K562 (cell line): ENCODE measurements around the gene SYNE1. TPM values are rescaled to one million over a fixed set of nuclear protein-coding genes. Genes with fewer than 3 reads are reported as not detected.

ENCODE experiments used
- ATAC-seq: fragments of 200-7000 bp; cut with Tn5 transposase; 3 replicates; pipeline ENCODE4 v1.9.1; 2020; ENCODE audit warnings: moderate library complexity
- BruUV-seq: library from RNA; stranded (reverse); fragments of 400-500 nt; replicated peaks from 2 replicates; lab custom pipeline; 2021; lab: Mats Ljungman, UMichigan
- CTCF ChIA-PET: fragments of 300-600 bp; formaldehyde crosslinking; extraction: SDS; loops from one replicate; lab custom pipeline; 2021; ENCODE audit warnings: low intra/inter-chr PET ratio; lab: Yijun Ruan, JAX
- POLR2A ChIA-PET: fragments of 300-600, 350-650 bp; sonication (Branson Sonifier 250); formaldehyde crosslinking; extraction: SDS; loops from one replicate; lab custom pipeline; 2021; ENCODE audit warnings: antibody characterized with exemption, inconsistent platforms; lab: Yijun Ruan, JAX
- DNase-seq, 4 experiments: peaks; one replicate each; pipeline versions ENCODE4 v3.0.0 to v3.0.0-alpha.2; 2011 to 2018; ENCODE audit warnings: low spot score in 3 of 4, mixed read lengths in 3 of 4; ENCODE audit errors: extremely low read depth in 1 of 4
- FAIRE-seq: peaks from 2 replicates; lab custom pipeline; 2011; peaks lifted over from hg19 to GRCh38; lab: Jason Lieb, UNC
- H2AFZ ChIP-seq: 2 replicates; pipeline ENCODE4 v1.6.0; 2011; ENCODE audit warnings: low read depth, low read length, control low read depth, inconsistent platforms
- H3K27ac ChIP-seq: fragments of 200-600 bp; 3 replicates; pipeline ENCODE4 v1.8.0; 2011; ENCODE audit warnings: low read depth, mild to moderate bottlenecking, control low read depth, inconsistent platforms, low read length, moderate library complexity, mixed read lengths; ENCODE audit errors: extremely low read depth
- H3K27me3 ChIP-seq, 2 experiments: fragments of 300-600 bp in 1 of 2; 2 replicates in 1 of 2; 3 replicates in 1 of 2; pipeline versions ENCODE4 v1.6.0 to v1.8.0; 2011; ENCODE audit warnings: inconsistent platforms in 2 of 2, low read length in 2 of 2, mild to moderate bottlenecking in 1 of 2, mixed read lengths in 1 of 2, moderate library complexity in 1 of 2; ENCODE audit not compliant: control insufficient read depth in 2 of 2, insufficient read depth in 2 of 2
- H3K36me3 ChIP-seq: fragments of 300-600 bp; 3 replicates; pipeline ENCODE4 v1.8.0; 2011; ENCODE audit warnings: mild to moderate bottlenecking, low read length, inconsistent platforms; ENCODE audit not compliant: control insufficient read depth, insufficient read depth
- H3K4me1 ChIP-seq, 2 experiments: fragments of 200-600 bp in 1 of 2; replicated peaks in 1 of 2; 2 replicates in 1 of 2; 3 replicates in 1 of 2; pipeline versions ENCODE4 v1.5.1 to v1.8.0; 2011; ENCODE audit warnings: inconsistent platforms in 2 of 2, low read length in 2 of 2, mild to moderate bottlenecking in 1 of 2, mixed read lengths in 1 of 2, moderate library complexity in 1 of 2; ENCODE audit not compliant: control insufficient read depth in 2 of 2, insufficient read depth in 2 of 2
- H3K4me2 ChIP-seq: 2 replicates; pipeline ENCODE4 v1.6.1; 2011; ENCODE audit warnings: low read length, control low read depth, inconsistent platforms, mixed read lengths; ENCODE audit not compliant: insufficient read depth
- H3K4me3 ChIP-seq: fragments of 200-600 bp; sonication (generic), shearing (Covaris generic); 2 replicates; pipeline ENCODE4 v1.5.1; 2016; ENCODE audit warnings: control low read depth, inconsistent platforms
- H3K79me2 ChIP-seq: fragments of 200-600 bp; 3 replicates; pipeline ENCODE4 v1.8.0; 2011; ENCODE audit warnings: low read length, inconsistent platforms; ENCODE audit not compliant: control insufficient read depth, insufficient read depth
- H3K9ac ChIP-seq, 2 experiments: 2 replicates each; pipeline versions ENCODE4 v1.6.0 to v1.6.1; 2011; ENCODE audit warnings: low read depth in 2 of 2, low read length in 2 of 2, control low read depth in 1 of 2, inconsistent platforms in 1 of 2, mild to moderate bottlenecking in 1 of 2, mixed read lengths in 1 of 2; ENCODE audit not compliant: insufficient read depth in 1 of 2
- H3K9me1 ChIP-seq: one replicate; pipeline ENCODE4 v1.6.0; 2011; ENCODE audit warnings: inconsistent platforms, mild to moderate bottlenecking, low read length, moderate library complexity; ENCODE audit not compliant: control insufficient read depth, insufficient read depth
- H3K9me3 ChIP-seq: replicated peaks from 2 replicates; pipeline ENCODE4 v1.5.1; 2011; ENCODE audit warnings: low read depth, low read length, inconsistent platforms; ENCODE audit not compliant: control insufficient read depth, insufficient read depth
- H4K20me1 ChIP-seq: replicated peaks from 2 replicates; pipeline ENCODE4 v1.6.1; 2011; ENCODE audit warnings: low read length, inconsistent platforms, mixed read lengths; ENCODE audit not compliant: control insufficient read depth, insufficient read depth
- CCAR2 ChIP-seq: fragments of 200-400 bp; formaldehyde crosslinking; IDR thresholded peaks from 2 replicates; pipeline ENCODE4 v1.6.1; 2017; ENCODE audit warnings: mild to moderate bottlenecking, low read depth, low read length
- CEBPG ChIP-seq, 3 experiments: fragments of 200-800 bp in 1 of 3; sonication (Bioruptor generic) in 1 of 3; sonication (generic) in 1 of 3; formaldehyde crosslinking in 1 of 3; IDR thresholded peaks in 2 of 3; conservative IDR thresholded peaks in 1 of 3; 2 replicates each; pipeline versions ENCODE4 v1.6.1 to v1.8.0; 2016 to 2022; ENCODE audit warnings: missing compliant biosample characterization in 2 of 3, missing genetic modification characterization in 2 of 3, mild to moderate bottlenecking in 1 of 3, missing genetic modification reagents in 1 of 3
- CREB5 ChIP-seq: fragments of 250-450 bp; sonication (Bioruptor Pico); IDR thresholded peaks from 2 replicates; pipeline ENCODE4 v1.5.0; 2020; ENCODE audit warnings: mild to moderate bottlenecking
- DMBX1 ChIP-seq: fragments of 250-450 bp; sonication (Bioruptor Pico); IDR thresholded peaks from 2 replicates; pipeline ENCODE4 v1.8.0; 2022; ENCODE audit warnings: inconsistent platforms, mild to moderate bottlenecking, moderate library complexity, borderline replicate concordance
- JUN ChIP-seq, 2 experiments: sonication (generic) in 1 of 2; formaldehyde crosslinking in 1 of 2; IDR thresholded peaks; 2 replicates each; pipeline versions ENCODE4 v1.6.1 to v1.8.0; 2012 to 2022; ENCODE audit warnings: borderline replicate concordance in 2 of 2, mild to moderate bottlenecking in 2 of 2, improper control_type of control experiment in 1 of 2, low read depth in 1 of 2, low read length in 1 of 2, missing genetic modification reagents in 1 of 2
- PHF8 ChIP-seq: fragments of 200-600 bp; sonication (generic); IDR thresholded peaks from 2 replicates; pipeline ENCODE4 v1.6.1; 2012; ENCODE audit warnings: mixed run types, mild to moderate bottlenecking, inconsistent platforms, low read length, moderate library complexity, borderline replicate concordance
- RBFOX2 ChIP-seq: fragments of 200-400 bp; formaldehyde crosslinking; IDR thresholded peaks from 2 replicates; pipeline ENCODE4 v1.6.1; 2017; ENCODE audit warnings: low read depth, mild to moderate bottlenecking, low read length, moderate library complexity
- SMARCC2 ChIP-seq: fragments of 450-650 bp; IDR thresholded peaks from 2 replicates; pipeline ENCODE4 v1.6.1; 2017; ENCODE audit warnings: antibody characterized with exemption, moderate library complexity, mild to moderate bottlenecking, low read depth
- SP1 ChIP-seq: sonication (generic); formaldehyde crosslinking; IDR thresholded peaks from 2 replicates; pipeline ENCODE4 v1.8.1; 2022; ENCODE audit warnings: mild to moderate bottlenecking, missing genetic modification reagents
- ZNF282 ChIP-seq: sonication (generic); formaldehyde crosslinking; IDR thresholded peaks from 2 replicates; pipeline ENCODE4 v1.8.1; 2023; ENCODE audit warnings: missing genetic modification reagents
- ZNF561 ChIP-seq: fragments of 450-650 bp; formaldehyde crosslinking; conservative IDR thresholded peaks from 2 replicates; pipeline ENCODE4 v1.4.0; 2020; ENCODE audit warnings: mild to moderate bottlenecking, moderate library complexity
- ZNF695 ChIP-seq: fragments of 450-650 bp; formaldehyde crosslinking; IDR thresholded peaks from 2 replicates; pipeline ENCODE4 v1.4.0; 2020; ENCODE audit warnings: mild to moderate bottlenecking, moderate library complexity
- WGBS: fragments of 100-300 bp; shearing (Covaris generic); methylation state at CpG from one replicate; pipeline ENCODE4 v1.1.6; 2016; ENCODE audit warnings: low coverage, mixed read lengths; ENCODE audit not compliant: insufficient coverage; ENCODE audit errors: missing lambda C conversion rate; 5-methylcytosine and 5-hydroxymethylcytosine counted together
- in situ Hi-C: fragments of 300-500 bp; cut with MboI; formaldehyde crosslinking; loops from 4 replicates; pipeline ENCODE4 v1.15.0; 2018; ENCODE audit warnings: inconsistent platforms, mixed read lengths
- intact Hi-C: fragments of 100-400 bp; cut with micrococcal nuclease; formaldehyde crosslinking; loops from 2 replicates; pipeline ENCODE4 v1.14.2; 2022
- polyA plus RNA-seq, 8 experiments: library from polyadenylated mRNA; depleted of rRNA in 4 of 8; stranded (reverse) in 5 of 8; unstranded in 3 of 8; fragments of >200 nt; fragmentation: Nextera tagmentation in 2 of 8; fragmentation: Illumina TruSeq in 1 of 8; extraction: Ambion mirVana in 2 of 8; extraction: Trizol in 1 of 8; gene quantifications; 2 replicates each; pipeline versions ENCODE4 v1.2.1 to v1.2.3, GENCODE V29; 2011 to 2014; ENCODE audit warnings: inconsistent platforms in 1 of 8, missing spikeins in 1 of 8
- total RNA-seq, 7 experiments: library from RNA; depleted of rRNA in 6 of 7; stranded (reverse); fragments of >200 nt in 6 of 7; fragmentation: Illumina TruSeq in 2 of 7; extraction: Trizol in 2 of 7; gene quantifications; 2 replicates each; pipeline versions ENCODE4 v1.2.1 to v1.2.3, GENCODE V29; 2011 to 2021; ENCODE audit warnings: low replicate concordance in 1 of 7
- TF ChIP-seq, protein P1 (sequence below): fragments of 450-650 bp; formaldehyde crosslinking; conservative IDR thresholded peaks from 2 replicates; pipeline ENCODE4 v1.4.0; 2022; ENCODE audit warnings: mild to moderate bottlenecking, missing genetic modification characterization
- TF ChIP-seq, protein P2 (sequence below): fragments of 200-800 bp; sonication (Bioruptor generic); IDR thresholded peaks from 2 replicates; pipeline ENCODE4 v1.6.1; 2017; ENCODE audit warnings: missing genetic modification characterization, missing compliant biosample characterization
- TF ChIP-seq, protein P3 (sequence below): fragments of 250-450 bp; sonication (Bioruptor Pico); IDR thresholded peaks from 2 replicates; pipeline ENCODE4 v1.8.0; 2021; ENCODE audit warnings: mild to moderate bottlenecking, moderate library complexity

SYNE1 gene
- total and polyA plus RNA-seq, 9 of the 15 experiments (the other 6 are each of a cell fraction or from before 2014, with no cell fraction given), result under 0.01 to 0.42 (median 0.08) TPM; not detected in 1

- H3K79me2 ChIP-seq, result no peaks in the 10 kb centered on the region
- no peaks in the 10 kb centered on the region for H3K9me1 ChIP-seq
- BruUV-seq, result no TSS peak
- FAIRE-seq, result no peak
- no peaks in the 10 kb centered on the region for H4K20me1 ChIP-seq
- H3K9me3 ChIP-seq, result no peaks in the 10 kb centered on the region
- H2AFZ ChIP-seq, result no peak overlapping the region
- peaks cover 0 to 13% of the 10 kb centered on the region in 2 experiments; a peak in 2 of 5 replicates for H3K27me3 ChIP-seq
- in situ Hi-C loops (no loop called here), intact Hi-C loops (no loop called here)
- no peaks in the 10 kb centered on the region for H3K36me3 ChIP-seq
- no peak overlapping the region for H3K9ac ChIP-seq
- no peaks in the 10 kb centered on the region for H3K4me1 ChIP-seq
- H3K4me3 ChIP-seq, result no peak overlapping the region
- POLR2A ChIA-PET, result no interaction called here
- no peak overlapping the region for H3K27ac ChIP-seq
- 0% methylated on average over 4 of the region's 4 CpGs for WGBS
- CTCF ChIA-PET, result no interaction called here
- no peak for DNase-seq
- H3K4me2 ChIP-seq, result no peak overlapping the region
- no peak for ATAC-seq
- TF ChIP-seq RBFOX2 (no peak), CREB5 (no peak), DMBX1 (CRISPR knock-in tag) (no peak), PHF8 (no peak), ZNF282 (no peak), SMARCC2 (no peak), JUN (IDR thresholded peaks at IDR 0.05; ENCODE audit: borderline replicate concordance, low read depth, low read length) (no peak), JUN (CRISPR knock-in tag; IDR thresholded peaks at IDR 0.05; ENCODE audit: borderline replicate concordance) (no peak), CEBPG (CRISPR knock-in tag; IDR thresholded peaks at IDR 0.05) (no peak), CEBPG (tag; conservative IDR thresholded peaks at IDR 0.05 in 1 of 2, IDR thresholded peaks at IDR 0.05 in 1 of 2) (no peak), ZNF695 (no peak), SP1 (CRISPR knock-in tag) (no peak), ZNF561 (CRISPR knock-in tag) (no peak), CCAR2 (no peak)
- TF ChIP-seq, protein P1, sequence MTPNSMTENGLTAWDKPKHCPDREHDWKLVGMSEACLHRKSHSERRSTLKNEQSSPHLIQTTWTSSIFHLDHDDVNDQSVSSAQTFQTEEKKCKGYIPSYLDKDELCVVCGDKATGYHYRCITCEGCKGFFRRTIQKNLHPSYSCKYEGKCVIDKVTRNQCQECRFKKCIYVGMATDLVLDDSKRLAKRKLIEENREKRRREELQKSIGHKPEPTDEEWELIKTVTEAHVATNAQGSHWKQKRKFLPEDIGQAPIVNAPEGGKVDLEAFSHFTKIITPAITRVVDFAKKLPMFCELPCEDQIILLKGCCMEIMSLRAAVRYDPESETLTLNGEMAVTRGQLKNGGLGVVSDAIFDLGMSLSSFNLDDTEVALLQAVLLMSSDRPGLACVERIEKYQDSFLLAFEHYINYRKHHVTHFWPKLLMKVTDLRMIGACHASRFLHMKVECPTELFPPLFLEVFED (CRISPR knock-in tag), result no peak
- TF ChIP-seq, protein P2, sequence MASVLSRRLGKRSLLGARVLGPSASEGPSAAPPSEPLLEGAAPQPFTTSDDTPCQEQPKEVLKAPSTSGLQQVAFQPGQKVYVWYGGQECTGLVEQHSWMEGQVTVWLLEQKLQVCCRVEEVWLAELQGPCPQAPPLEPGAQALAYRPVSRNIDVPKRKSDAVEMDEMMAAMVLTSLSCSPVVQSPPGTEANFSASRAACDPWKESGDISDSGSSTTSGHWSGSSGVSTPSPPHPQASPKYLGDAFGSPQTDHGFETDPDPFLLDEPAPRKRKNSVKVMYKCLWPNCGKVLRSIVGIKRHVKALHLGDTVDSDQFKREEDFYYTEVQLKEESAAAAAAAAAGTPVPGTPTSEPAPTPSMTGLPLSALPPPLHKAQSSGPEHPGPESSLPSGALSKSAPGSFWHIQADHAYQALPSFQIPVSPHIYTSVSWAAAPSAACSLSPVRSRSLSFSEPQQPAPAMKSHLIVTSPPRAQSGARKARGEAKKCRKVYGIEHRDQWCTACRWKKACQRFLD (CRISPR knock-in tag), result no peak
- TF ChIP-seq, protein P3, sequence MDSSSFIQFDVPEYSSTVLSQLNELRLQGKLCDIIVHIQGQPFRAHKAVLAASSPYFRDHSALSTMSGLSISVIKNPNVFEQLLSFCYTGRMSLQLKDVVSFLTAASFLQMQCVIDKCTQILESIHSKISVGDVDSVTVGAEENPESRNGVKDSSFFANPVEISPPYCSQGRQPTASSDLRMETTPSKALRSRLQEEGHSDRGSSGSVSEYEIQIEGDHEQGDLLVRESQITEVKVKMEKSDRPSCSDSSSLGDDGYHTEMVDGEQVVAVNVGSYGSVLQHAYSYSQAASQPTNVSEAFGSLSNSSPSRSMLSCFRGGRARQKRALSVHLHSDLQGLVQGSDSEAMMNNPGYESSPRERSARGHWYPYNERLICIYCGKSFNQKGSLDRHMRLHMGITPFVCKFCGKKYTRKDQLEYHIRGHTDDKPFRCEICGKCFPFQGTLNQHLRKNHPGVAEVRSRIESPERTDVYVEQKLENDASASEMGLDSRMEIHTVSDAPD, result no peak
Observed at GRCh38 chr6:152334555-152334954, 302.6 kb downstream of the SYNE1 start.
